ENCODE results near the gene MYH10.
A peak's percentile ranks its signal among the peaks of the same experiment; 100 is the strongest.

MYH10 gene

GRCh38 chr17:8464941-8465340, 165.6 kb downstream of the MYH10 start:
- H3K4me3 ChIP-seq (ENCODE audit: low read length): no peak overlapping the region
- no peak for TF ChIP-seq CTCF (IDR thresholded peaks at IDR 0.05; ENCODE audit: insufficient read depth, low read depth, low read length, missing control alignments)
- no peak for DNase-seq (ENCODE audit: low read depth)

- DNase-seq (ENCODE audit: low read depth): peak; percentile 22
- TF ChIP-seq CTCF (IDR thresholded peaks at IDR 0.05; ENCODE audit: insufficient read depth, low read depth, low read length, missing control alignments): no peak
- no peak overlapping the region for H3K4me3 ChIP-seq (ENCODE audit: low read length)
Measured at GRCh38 chr17:8463099-8463498, 167.4 kb downstream of the MYH10 start.

- DNase-seq (ENCODE audit: low read depth): no peak
- TF ChIP-seq CTCF (IDR thresholded peaks at IDR 0.05; ENCODE audit: insufficient read depth, low read depth, low read length, missing control alignments): no peak
- no peak overlapping the region for H3K4me3 ChIP-seq (ENCODE audit: low read length)
Measured at GRCh38 chr17:8462564-8462963, 168.0 kb downstream of the MYH10 start.

- TF ChIP-seq CTCF (IDR thresholded peaks at IDR 0.05; ENCODE audit: insufficient read depth, low read depth, low read length, missing control alignments): no peak
- H3K4me3 ChIP-seq (ENCODE audit: low read length): no peak overlapping the region
- DNase-seq (ENCODE audit: low read depth): no peak
Measured at GRCh38 chr17:8459831-8460230, 170.7 kb downstream of the MYH10 start.

- no peak overlapping the region for H3K4me3 ChIP-seq (ENCODE audit: low read length)
- DNase-seq (ENCODE audit: low read depth): no peak
- no peak for TF ChIP-seq CTCF (IDR thresholded peaks at IDR 0.05; ENCODE audit: insufficient read depth, low read depth, low read length, missing control alignments)
Measured at GRCh38 chr17:8459107-8459506, 171.4 kb downstream of the MYH10 start.

GRCh38 chr17:8458128-8458527, 172.4 kb downstream of the MYH10 start:
- no peak overlapping the region for H3K4me3 ChIP-seq (ENCODE audit: low read length)
- TF ChIP-seq CTCF (IDR thresholded peaks at IDR 0.05; ENCODE audit: insufficient read depth, low read depth, low read length, missing control alignments): no peak
- no peak for DNase-seq (ENCODE audit: low read depth)

GRCh38 chr17:8455665-8456209, 174.8 kb downstream of the MYH10 start:
- no peak for DNase-seq (ENCODE audit: low read depth)
- H3K4me3 ChIP-seq (ENCODE audit: low read length): no peak overlapping the region
- TF ChIP-seq CTCF (IDR thresholded peaks at IDR 0.05; ENCODE audit: insufficient read depth, low read depth, low read length, missing control alignments): no peak

Measured in epithelial cell of esophagus (primary cell).